Progenitor cell of endocrine pancreas (in vitro differentiated cells): ENCODE measurements around the gene ATP5F1D. TPM values are rescaled to one million over a fixed set of nuclear protein-coding genes. Genes with fewer than 3 reads are reported as not detected.

Experiments used
- DNase-seq: peaks from one replicate; pipeline ENCODE4 v3.0.0; 2021; ENCODE audit warnings: low spot score; ENCODE audit not compliant: unreplicated experiment
- H3K27ac Mint-ChIP-seq: 2 replicates; pipeline ENCODE4 v1.8.0; 2021; ENCODE audit warnings: mild to moderate bottlenecking, moderate library complexity, mixed read lengths
- H3K27me3 Mint-ChIP-seq: 2 replicates; pipeline ENCODE4 v1.8.0; 2021; ENCODE audit warnings: mixed read lengths
- H3K36me3 Mint-ChIP-seq: 2 replicates; pipeline ENCODE4 v1.8.0; 2022; ENCODE audit warnings: mixed read lengths; ENCODE audit not compliant: insufficient read depth
- H3K4me1 Mint-ChIP-seq: 2 replicates; pipeline ENCODE4 v1.8.0; 2021; ENCODE audit warnings: low read depth, mixed read lengths
- H3K4me3 Mint-ChIP-seq: 2 replicates; pipeline ENCODE4 v1.8.0; 2021; ENCODE audit warnings: low read depth, mild to moderate bottlenecking, moderate library complexity, mixed read lengths
- H3K9me3 Mint-ChIP-seq: 2 replicates; pipeline ENCODE4 v1.8.0; 2021; ENCODE audit warnings: low read depth, mixed read lengths
- total RNA-seq: library from RNA; stranded (reverse); gene quantifications from 2 replicates; pipeline ENCODE4 v1.2.1, GENCODE V29; 2021
- TF ChIP-seq, protein P1 (sequence below): fragments of 200-600 bp; sonication (generic); IDR thresholded peaks from one replicate; pipeline ENCODE4 v1.5.0; 2021; ENCODE audit warnings: antibody characterized with exemption, mild to moderate bottlenecking; ENCODE audit not compliant: unreplicated experiment

Gene ATP5F1D
- total RNA-seq, 1 donor from 2014 or later, result 107 TPM

DNA sequence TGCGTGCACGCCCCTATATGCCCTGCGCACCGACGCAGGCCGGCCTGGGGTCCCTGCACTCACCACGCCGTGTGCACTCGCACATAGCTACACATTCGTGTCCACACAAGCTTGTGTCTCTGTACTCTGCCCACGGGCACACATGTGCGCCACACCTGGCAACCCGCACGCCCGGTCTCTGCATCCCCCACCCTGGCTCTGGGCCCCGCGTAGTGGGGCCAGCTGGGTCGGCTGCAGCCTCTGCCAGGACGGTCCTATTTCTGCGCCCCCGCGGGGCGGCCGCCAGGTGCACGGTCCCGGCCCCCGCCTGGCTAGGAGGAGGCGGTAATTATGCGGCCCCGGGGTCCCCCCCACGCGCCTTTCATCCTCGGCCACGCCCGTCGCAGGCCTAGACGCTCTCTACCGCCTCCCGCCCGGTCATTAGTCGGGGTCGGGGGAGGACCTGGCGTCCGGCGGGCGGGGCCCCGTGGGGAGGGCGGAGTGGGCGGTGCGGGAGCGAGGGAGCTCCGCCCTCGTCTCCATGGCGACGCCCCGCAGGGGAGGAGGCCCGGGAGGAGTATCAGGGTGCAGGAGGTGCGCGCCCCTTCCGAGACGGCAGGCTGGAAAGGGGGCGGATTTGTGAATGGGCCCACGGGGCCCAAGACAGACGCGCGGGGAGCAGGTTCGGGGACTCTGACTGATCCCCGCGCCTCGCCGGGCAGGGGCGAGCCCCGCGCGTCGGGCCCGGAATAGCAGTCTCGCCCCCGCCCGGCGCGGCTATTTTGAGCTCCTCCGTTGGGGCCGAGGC, 24.8 kb downstream of the ATP5F1D start:
- peaks cover 49% of the 10 kb centered on the region for H3K4me1 Mint-ChIP-seq
- peak overlapping the region; percentile 87 for H3K27ac Mint-ChIP-seq
- peaks cover 8% of the 10 kb centered on the region for H3K36me3 Mint-ChIP-seq
- DNase-seq, result no peak
- no peaks in the 10 kb centered on the region for H3K9me3 Mint-ChIP-seq
- peaks cover 9% of the 10 kb centered on the region for H3K27me3 Mint-ChIP-seq
- TF ChIP-seq, protein P1, sequence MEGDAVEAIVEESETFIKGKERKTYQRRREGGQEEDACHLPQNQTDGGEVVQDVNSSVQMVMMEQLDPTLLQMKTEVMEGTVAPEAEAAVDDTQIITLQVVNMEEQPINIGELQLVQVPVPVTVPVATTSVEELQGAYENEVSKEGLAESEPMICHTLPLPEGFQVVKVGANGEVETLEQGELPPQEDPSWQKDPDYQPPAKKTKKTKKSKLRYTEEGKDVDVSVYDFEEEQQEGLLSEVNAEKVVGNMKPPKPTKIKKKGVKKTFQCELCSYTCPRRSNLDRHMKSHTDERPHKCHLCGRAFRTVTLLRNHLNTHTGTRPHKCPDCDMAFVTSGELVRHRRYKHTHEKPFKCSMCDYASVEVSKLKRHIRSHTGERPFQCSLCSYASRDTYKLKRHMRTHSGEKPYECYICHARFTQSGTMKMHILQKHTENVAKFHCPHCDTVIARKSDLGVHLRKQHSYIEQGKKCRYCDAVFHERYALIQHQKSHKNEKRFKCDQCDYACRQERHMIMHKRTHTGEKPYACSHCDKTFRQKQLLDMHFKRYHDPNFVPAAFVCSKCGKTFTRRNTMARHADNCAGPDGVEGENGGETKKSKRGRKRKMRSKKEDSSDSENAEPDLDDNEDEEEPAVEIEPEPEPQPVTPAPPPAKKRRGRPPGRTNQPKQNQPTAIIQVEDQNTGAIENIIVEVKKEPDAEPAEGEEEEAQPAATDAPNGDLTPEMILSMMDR, result no peak
- peak overlapping the region; percentile 48 for H3K4me3 Mint-ChIP-seq

DNA sequence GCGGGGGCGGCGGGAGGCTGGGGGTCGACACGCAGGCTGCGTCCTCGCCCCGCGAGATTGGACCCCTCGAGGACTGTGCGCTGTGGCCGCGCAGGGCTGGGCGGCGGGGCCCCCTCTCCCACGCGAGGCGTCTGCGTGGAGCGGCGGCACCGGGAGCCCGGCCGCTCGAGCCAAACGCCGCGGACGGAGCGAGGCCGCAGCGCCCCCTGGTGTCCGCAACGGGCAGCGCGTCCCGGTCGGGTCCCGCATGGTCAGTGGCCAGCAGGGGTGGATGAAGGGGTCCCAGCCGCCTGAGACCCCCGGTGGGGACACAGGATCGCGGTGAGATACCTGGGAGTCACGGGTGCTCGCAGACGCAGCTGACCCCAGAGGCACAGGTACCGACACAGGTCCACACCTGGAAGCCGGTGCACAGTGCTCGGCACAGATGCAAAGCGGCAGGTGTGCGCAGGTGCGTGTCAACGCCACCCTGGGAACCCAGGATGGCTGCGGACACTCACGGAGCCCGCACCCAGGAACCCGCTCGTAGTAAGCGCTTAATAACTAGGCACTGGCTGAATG, 25.4 kb downstream of the ATP5F1D start:
- DNase-seq, result peak; percentile 82
- Mint-ChIP-seq H3K4me3 (peak overlapping the region; percentile 3), H3K27ac (peak overlapping the region; percentile 86), H3K4me1 (peaks cover 49% of the 10 kb centered on the region), H3K9me3 (no peaks in the 10 kb centered on the region), H3K36me3 (peaks cover 9% of the 10 kb centered on the region), H3K27me3 (peaks cover 9% of the 10 kb centered on the region)
- TF ChIP-seq, protein P1, result peak; percentile 99

DNA sequence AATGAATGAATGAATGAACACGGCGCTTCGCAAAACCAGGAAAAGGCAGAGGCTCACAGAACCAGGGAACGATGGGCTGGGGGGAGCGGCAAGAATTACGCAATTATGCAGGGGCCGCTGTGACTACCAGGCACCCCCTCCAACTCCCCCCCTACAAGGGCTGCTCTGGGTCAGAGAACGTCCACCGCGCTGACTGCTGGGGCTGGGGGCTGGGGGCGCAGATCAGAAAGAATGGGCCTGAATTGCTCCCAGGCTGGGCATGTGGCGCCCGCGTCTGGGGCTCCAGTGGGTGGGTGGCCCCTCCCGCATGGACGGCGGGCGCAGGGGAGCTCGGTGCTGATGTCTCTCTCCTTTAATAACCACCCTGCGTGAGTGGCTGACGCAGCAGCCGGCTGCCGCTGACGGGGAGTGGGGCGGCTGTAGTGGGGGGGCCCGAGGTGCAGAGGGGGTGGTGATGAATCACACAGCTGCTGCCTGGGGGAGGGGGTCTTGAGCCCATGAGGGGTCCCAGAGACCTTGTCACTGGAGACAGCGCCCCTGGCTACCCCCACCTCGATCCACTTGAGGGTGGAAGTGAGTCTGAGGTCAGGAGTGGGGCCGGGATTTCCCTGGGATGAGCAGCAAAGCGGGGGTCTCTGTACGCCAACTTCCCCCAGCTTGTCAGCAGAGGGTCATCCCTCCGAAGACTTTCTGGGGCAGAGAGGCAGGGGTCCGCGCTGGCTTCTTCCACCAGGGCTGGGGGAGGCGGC, 26.1 kb downstream of the ATP5F1D start:
- peaks cover 45% of the 10 kb centered on the region for H3K4me1 Mint-ChIP-seq
- no peak for DNase-seq
- TF ChIP-seq, protein P1, result no peak
- H3K4me3 Mint-ChIP-seq, result peak overlapping the region; percentile 3
- H3K27ac Mint-ChIP-seq, result peak overlapping the region; percentile 86
- H3K36me3 Mint-ChIP-seq, result peaks cover 13% of the 10 kb centered on the region
- peaks cover 9% of the 10 kb centered on the region for H3K27me3 Mint-ChIP-seq
- no peaks in the 10 kb centered on the region for H3K9me3 Mint-ChIP-seq

DNA sequence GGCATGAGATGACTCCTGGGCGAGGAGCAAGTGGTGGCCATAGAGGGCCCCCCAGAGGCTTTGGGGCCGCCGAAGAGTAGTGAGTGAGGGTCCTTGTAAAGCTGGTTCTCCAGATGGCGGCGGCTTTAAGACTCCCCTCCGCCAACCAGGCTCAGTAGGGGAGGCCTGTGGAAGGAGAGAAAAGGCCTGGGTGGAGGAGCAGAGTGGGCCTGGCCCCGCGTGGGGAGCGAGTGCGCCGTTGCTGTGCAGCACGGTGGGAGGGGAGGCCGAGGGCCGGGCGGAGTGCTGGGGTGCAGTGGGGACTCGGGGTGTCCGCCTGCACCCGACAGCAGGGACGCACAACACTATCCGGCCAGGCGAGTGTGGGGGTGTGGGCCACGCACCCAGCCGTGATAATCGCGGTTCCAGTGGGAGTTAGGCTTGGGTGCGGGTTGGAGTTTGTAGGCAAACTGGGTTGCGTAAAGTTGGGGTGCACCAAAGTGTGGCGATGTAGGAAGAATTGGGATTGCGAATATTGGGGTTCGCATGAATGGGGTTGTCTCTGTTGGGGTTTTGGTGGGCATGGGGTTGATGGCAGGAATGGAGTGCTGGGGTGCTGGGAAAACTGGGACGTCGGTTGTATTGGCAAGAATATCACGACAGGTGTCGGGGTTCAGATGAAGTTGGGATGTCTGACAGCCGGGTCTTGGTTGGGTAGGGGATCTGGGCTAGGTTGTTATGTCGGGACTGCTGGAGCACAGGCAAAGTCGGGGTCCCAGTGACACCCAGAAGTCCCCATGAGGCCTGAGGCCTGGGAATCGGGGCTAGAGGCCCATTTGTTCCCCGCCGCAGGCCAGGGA, 26.9 kb downstream of the ATP5F1D start:
- peaks cover 9% of the 10 kb centered on the region for H3K27me3 Mint-ChIP-seq
- no peak for DNase-seq
- peak overlapping the region; percentile 69 for H3K27ac Mint-ChIP-seq
- peaks cover 18% of the 10 kb centered on the region for H3K36me3 Mint-ChIP-seq
- no peaks in the 10 kb centered on the region for H3K9me3 Mint-ChIP-seq
- peaks cover 43% of the 10 kb centered on the region for H3K4me1 Mint-ChIP-seq
- TF ChIP-seq, protein P1, result no peak
- peak overlapping the region; percentile 70 for H3K4me3 Mint-ChIP-seq
